ENCODE data around the gene DPEP2. TPM values are rescaled to one million over a fixed set of nuclear protein-coding genes. Genes with fewer than 3 reads are reported as not detected.

Gene DPEP2
- total and polyA plus RNA-seq, 2 of the 13 experiments (the other 11 are each of a cell fraction or from before 2014, with no cell fraction given): 0.18 TPM; not detected in 1

- TF ChIP-seq THAP7 (CRISPR knock-in tag; IDR thresholded peaks at IDR 0.05) (no peak), ZNF772 (CRISPR knock-in tag; IDR thresholded peaks at IDR 0.05) (peak; percentile 59; the same call in 1 of the 2 replicates), STAT6 (CRISPR knock-in tag; IDR thresholded peaks at IDR 0.05; ENCODE audit: borderline replicate concordance) (no peak), PHF20 (CRISPR knock-in tag; IDR thresholded peaks at IDR 0.05) (peak; percentile 61), ZFP36L1 (CRISPR knock-in tag; IDR thresholded peaks at IDR 0.05) (no peak), ZMAT3 (CRISPR knock-in tag; conservative IDR thresholded peaks at IDR 0.05) (0 out of 2 replicates have a peak, but pooled peaks have one; percentile 44), TFAP4 (IDR thresholded peaks at IDR 0.05; ENCODE audit: borderline replicate concordance, low read depth) (peak; percentile 70; the same call in 1 of the 2 replicates), ZNF501 (CRISPR knock-in tag; IDR thresholded peaks at IDR 0.05) (0 out of 2 replicates have a peak, but pooled peaks have one; percentile 29), PHF21A (CRISPR knock-in tag; IDR thresholded peaks at IDR 0.05) (0 out of 2 replicates have a peak, but pooled peaks have one; percentile 39)
These were observed 11.7 kb downstream of the DPEP2 start (continued) for GRCh38 chr16:67987460-67988160.

Data from HepG2 (cell line).